Esophagus muscularis mucosa (tissue), 4 donors: ENCODE measurements around the gene RMND5B.
"Not testable (repeated sequence)": the region's sequence is repeated elsewhere in the genome, so short reads cannot be mapped to it uniquely, and the experiment has no call there.

Experiments
- EP300 ChIP-seq: sonication (generic); formaldehyde crosslinking; IDR thresholded peaks from one replicate; pipeline ENCODE4 v1.6.1; 2017; ENCODE audit warnings: antibody characterized with exemption
- POLR2A ChIP-seq: fragments of 450-650 bp; IDR thresholded peaks from one replicate; pipeline ENCODE4 v1.6.1; 2017; ENCODE audit warnings: antibody characterized with exemption, moderate library complexity, mild to moderate bottlenecking, low read depth
- TF ChIP-seq, protein P1 (sequence below), 3 experiments: fragments of 200-600 bp in 2 of 3; fragments of 450-650 bp in 1 of 3; sonication (generic) in 2 of 3; IDR thresholded peaks; one replicate each; pipeline ENCODE4 v1.5.1; 2017 to 2019; ENCODE audit warnings: antibody characterized with exemption in 3 of 3, mild to moderate bottlenecking in 2 of 3, moderate library complexity in 1 of 3

DNA sequence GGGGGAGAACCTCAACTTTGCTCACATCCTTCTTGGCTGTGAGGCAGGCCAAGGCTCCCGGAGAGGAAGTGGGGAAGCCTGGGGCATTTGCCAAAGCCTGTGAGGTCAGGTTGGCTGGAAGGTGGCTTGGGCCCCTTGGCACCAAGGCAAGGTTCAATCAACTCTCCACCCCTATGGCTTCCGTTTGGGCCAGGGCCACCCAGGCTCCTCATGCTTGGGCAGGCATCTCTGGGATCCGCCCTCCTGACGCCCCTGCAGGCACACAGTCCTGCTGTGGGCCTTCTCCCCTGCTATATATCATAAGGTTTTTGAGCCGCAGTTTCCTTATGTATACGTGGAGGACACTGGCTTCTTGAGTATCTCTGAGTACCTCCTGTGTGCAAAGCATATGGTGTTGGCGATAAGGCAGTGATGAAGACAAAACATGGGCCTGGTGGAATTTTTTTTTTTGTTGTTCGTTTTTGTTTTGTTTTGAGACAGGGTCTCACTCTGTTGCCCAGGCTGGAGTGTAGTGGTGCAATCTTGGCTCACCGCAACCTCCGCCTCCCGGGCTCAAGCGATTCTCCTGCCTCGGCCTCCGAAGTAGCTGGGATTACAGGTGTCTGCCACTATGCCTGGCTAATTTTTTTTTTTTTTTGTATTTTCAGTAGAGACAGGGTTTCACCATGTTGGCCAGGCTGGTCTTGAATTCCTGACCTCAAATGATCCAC, 3.4 kb upstream of the RMND5B start:
- TF ChIP-seq, protein P1, sequence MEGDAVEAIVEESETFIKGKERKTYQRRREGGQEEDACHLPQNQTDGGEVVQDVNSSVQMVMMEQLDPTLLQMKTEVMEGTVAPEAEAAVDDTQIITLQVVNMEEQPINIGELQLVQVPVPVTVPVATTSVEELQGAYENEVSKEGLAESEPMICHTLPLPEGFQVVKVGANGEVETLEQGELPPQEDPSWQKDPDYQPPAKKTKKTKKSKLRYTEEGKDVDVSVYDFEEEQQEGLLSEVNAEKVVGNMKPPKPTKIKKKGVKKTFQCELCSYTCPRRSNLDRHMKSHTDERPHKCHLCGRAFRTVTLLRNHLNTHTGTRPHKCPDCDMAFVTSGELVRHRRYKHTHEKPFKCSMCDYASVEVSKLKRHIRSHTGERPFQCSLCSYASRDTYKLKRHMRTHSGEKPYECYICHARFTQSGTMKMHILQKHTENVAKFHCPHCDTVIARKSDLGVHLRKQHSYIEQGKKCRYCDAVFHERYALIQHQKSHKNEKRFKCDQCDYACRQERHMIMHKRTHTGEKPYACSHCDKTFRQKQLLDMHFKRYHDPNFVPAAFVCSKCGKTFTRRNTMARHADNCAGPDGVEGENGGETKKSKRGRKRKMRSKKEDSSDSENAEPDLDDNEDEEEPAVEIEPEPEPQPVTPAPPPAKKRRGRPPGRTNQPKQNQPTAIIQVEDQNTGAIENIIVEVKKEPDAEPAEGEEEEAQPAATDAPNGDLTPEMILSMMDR (IDR thresholded peaks at IDR 0.05): not testable (repeated sequence)
- not testable (repeated sequence) for TF ChIP-seq POLR2A, EP300
